ENCODE data around the gene LRRN4CL. TPM values are rescaled to one million over a fixed set of nuclear protein-coding genes. Genes with fewer than 3 reads are reported as not detected.

Gene LRRN4CL
- total and polyA plus RNA-seq, 7 donors: 0.23 to 40.4 (median 28.5) TPM

DNA sequence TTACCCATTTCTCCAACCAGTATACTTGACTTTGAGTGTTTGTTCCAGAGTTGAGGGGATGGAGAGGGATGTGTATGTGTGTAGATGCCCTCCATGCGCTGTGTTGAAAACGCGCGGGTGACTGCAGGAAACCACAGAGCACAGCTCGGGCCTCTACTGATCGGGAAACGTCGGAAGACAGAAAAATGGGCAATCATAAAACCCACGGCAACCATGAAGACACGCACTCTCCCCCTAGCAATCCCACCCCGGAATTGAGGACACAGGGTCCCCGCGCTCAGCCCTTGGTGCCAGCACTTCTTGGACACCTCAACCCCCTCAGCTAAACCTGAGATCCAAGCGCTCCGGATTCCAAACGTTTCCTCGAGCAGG is 18.1 kb downstream of the LRRN4CL start:
- H3K27me3 ChIP-seq: no peaks in the 10 kb centered on the region
- H3K4me3 ChIP-seq: peak overlapping the region; percentile 57 to 87 (median 74)
- DNase-seq: no peak
- peak overlapping the region; percentile 82 to 91 (median 88) for H3K27ac ChIP-seq
- H3K4me1 ChIP-seq: peaks cover 0 to 46% (median 44%) of the 10 kb centered on the region in 4 donors
- no peaks in the 10 kb centered on the region for H3K9me3 ChIP-seq
- TF ChIP-seq CTCF (IDR thresholded peaks at IDR 0.05) (no peak), EP300 (IDR thresholded peaks at IDR 0.05) (no peak), POLR2A (IDR thresholded peaks at IDR 0.05) (no peak), POLR2AphosphoS5 (IDR thresholded peaks at IDR 0.05) (no peak)
- H3K36me3 ChIP-seq: peaks cover 0 to 34% (median 2%) of the 10 kb centered on the region in 4 donors
- 0 to 1% methylated on average over 17 of the region's 17 CpGs for WGBS, 2 donors
- intact Hi-C loops (cut with DNase I): no loop called here

- Histone ChIP-seq H3K4me3 (no peak overlapping the region), H3K9me3 (no peaks in the 10 kb centered on the region), H3K4me1 (peaks cover 0 to 52% (median 49%) of the 10 kb centered on the region in 4 donors), H3K27me3 (no peaks in the 10 kb centered on the region), H3K36me3 (peaks cover 0 to 22% (median 0%) of the 10 kb centered on the region in 4 donors), H3K27ac (no peak overlapping the region)
- WGBS, 2 donors: 54 to 77% methylated on average over 4 of the region's 4 CpGs
- DNase-seq: no peak
- intact Hi-C loops (cut with DNase I): loop anchor here (5.0 kb wide), 2 partner anchors 38 to 57 kb away; partner anchors contain the start of genes BSCL2, EML3, GNG3 and ROM1
- TF ChIP-seq POLR2AphosphoS5 (IDR thresholded peaks at IDR 0.05): no peak
- no peak for TF ChIP-seq EP300 (IDR thresholded peaks at IDR 0.05)
- no peak for TF ChIP-seq POLR2A (IDR thresholded peaks at IDR 0.05)
- TF ChIP-seq CTCF (IDR thresholded peaks at IDR 0.05): no peak
Measured at GRCh38 chr11:62669420-62670161, 19.7 kb downstream of the LRRN4CL start.

DNA sequence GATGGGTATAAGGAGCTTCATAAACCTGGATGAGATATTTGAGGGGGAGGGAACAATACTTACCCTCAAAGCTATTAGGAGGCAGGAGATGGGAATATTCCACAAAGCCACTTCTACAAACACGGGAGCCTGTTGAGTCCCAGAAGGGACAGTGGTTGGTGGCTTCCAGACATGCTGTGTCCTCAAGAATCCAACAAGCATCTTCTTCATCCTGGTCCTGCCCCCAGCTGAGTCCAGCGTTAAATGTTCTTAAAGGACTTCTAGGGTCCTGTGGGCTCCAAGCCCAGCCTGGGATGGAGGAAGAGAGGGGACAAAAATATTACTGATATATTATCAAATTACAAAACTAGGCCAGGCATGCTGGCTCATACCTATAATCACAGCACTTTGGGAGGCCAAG is 21.9 kb downstream of the LRRN4CL start:
- no peaks in the 10 kb centered on the region for H3K27me3 ChIP-seq
- peak overlapping the region in 2 of 4 donors; percentile 39 to 97 for H3K27ac ChIP-seq
- WGBS, 2 donors: 72 to 80% methylated on average over 2 of the region's 2 CpGs
- DNase-seq: no peak
- TF ChIP-seq POLR2AphosphoS5 (IDR thresholded peaks at IDR 0.05) (no peak), EP300 (IDR thresholded peaks at IDR 0.05) (no peak), CTCF (IDR thresholded peaks at IDR 0.05) (no peak), POLR2A (IDR thresholded peaks at IDR 0.05) (no peak)
- H3K36me3 ChIP-seq: peaks cover 0 to 22% (median 7%) of the 10 kb centered on the region in 4 donors
- H3K9me3 ChIP-seq: no peaks in the 10 kb centered on the region
- H3K4me1 ChIP-seq: peaks cover 0 to 53% (median 48%) of the 10 kb centered on the region in 4 donors
- intact Hi-C loops (cut with DNase I): loop anchor here (5.0 kb wide), 2 partner anchors 40 to 55 kb away; partner anchors contain the start of genes BSCL2, EML3, GNG3 and ROM1
- no peak overlapping the region for H3K4me3 ChIP-seq

GRCh38 chr11:62666259-62666926 is 22.9 kb downstream of the LRRN4CL start:
- Histone ChIP-seq H3K27me3 (no peaks in the 10 kb centered on the region), H3K27ac (peak overlapping the region; percentile 91 to 97 (median 94)), H3K4me3 (peak overlapping the region; percentile 74 to 89 (median 86)), H3K9me3 (no peaks in the 10 kb centered on the region), H3K36me3 (peaks cover 0 to 28% (median 8%) of the 10 kb centered on the region in 4 donors), H3K4me1 (peaks cover 0 to 50% (median 44%) of the 10 kb centered on the region in 4 donors)
- 27 to 56% methylated on average over 16 of the region's 16 CpGs for WGBS, 2 donors
- TF ChIP-seq CTCF (IDR thresholded peaks at IDR 0.05) (no peak), POLR2AphosphoS5 (IDR thresholded peaks at IDR 0.05) (no peak), POLR2A (IDR thresholded peaks at IDR 0.05) (no peak)
- intact Hi-C loops (cut with DNase I): loop anchor here (5.0 kb wide), 2 partner anchors 41 to 54 kb away; partner anchors contain the start of genes BSCL2, EML3, GNG3 and ROM1
- no peak for DNase-seq
